Stimulated activated CD4-positive, alpha-beta T cell treated with anti-CD3 and anti-CD28 coated beads, Interleukin-4, amount 100 ng/mL, for 4 hours (primary cell): ENCODE measurements around the gene KCNJ11.
A peak's percentile ranks its signal among the peaks of the same experiment; 100 is the strongest.

Experiments
- DNase-seq, 2 experiments: peaks; one replicate each; pipeline ENCODE4 v3.0.0-alpha.2; 2020

The KCNJ11 gene

GRCh38 chr11:17389957-17390649 is 1.6 kb upstream of the KCNJ11 start:
- DNase-seq = no peak

GRCh38 chr11:17389211-17389956 is 925 bp upstream of the KCNJ11 start:
- DNase-seq = peak; percentile 71 to 83

GRCh38 chr11:17387811-17388210 is 648 bp downstream of the KCNJ11 start:
- no peak for DNase-seq

- DNase-seq = no peak
These were observed 1.2 kb downstream of the KCNJ11 start for GRCh38 chr11:17387254-17387653.

GRCh38 chr11:17386331-17387084 is 2.0 kb downstream of the KCNJ11 start:
- DNase-seq = peak in 1 of 2 experiments; percentile 35

DNA sequence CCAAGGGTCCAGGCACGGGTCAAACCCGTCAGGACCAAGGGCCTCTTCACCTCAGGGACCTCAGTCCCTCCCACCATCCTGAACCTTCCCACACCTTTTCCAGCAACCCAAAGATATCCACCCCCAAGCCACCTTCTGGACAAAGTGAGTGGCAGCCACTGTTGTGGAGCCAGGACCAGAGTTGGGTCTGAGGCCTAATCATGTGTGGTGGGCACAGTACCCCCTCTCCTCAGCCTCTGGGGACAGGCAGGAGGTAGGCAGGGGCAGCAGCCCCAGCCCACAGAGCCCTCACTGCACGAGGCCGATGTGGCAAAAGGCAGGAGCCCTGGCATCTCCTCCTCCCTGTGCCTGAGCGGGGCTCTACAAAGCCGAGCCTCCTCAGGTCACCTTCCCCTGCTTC is 2.5 kb downstream of the KCNJ11 start:
- no peak for DNase-seq

DNA sequence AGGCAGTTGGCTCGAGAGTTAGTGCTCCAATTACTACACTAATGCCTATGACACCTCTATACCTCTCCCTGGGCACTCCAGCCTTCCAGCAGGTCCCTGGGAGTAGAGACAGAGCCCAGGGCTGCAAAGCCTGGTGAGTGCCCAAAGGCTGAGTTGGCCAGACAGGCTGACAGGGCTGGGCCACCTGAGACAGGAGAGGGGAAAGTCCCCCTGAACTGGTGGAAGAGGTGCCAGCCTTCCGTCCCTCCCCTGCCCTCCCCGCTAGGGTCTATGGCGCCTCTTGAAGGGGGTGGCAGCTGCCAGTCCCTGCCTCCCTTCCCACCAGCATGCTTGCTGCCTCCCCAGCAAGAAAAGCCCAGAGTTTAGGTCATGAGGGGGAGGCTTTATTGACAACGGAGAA is 3.0 kb downstream of the KCNJ11 start:
- DNase-seq = no peak

- peak; percentile 65 to 72 for DNase-seq
These were observed 4.4 kb downstream of the KCNJ11 start for GRCh38 chr11:17384002-17384511.

- no peak for DNase-seq
These were observed 5.0 kb downstream of the KCNJ11 start for GRCh38 chr11:17383461-17383860.

GRCh38 chr11:17382046-17382728 is 6.3 kb downstream of the KCNJ11 start:
- DNase-seq = no peak

DNA sequence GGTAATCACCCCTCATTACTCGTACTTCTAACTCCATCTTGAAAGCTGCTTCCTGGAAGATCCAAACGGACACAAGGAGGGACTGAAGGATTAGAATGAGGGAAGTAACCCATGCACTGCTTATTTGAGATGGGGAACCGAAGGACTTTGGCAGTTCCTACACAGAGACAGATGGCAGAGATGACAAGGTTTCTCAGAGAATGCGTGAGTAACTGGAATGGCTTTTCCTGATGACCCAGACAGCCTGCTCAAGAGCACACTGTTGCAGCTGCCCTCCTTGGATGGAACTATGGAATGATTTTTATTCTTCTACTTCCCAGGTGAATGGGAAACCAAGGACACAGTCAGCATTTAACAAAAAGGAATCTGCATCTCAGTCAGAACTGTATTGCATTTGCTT is 7.3 kb downstream of the KCNJ11 start:
- no peak for DNase-seq

DNA sequence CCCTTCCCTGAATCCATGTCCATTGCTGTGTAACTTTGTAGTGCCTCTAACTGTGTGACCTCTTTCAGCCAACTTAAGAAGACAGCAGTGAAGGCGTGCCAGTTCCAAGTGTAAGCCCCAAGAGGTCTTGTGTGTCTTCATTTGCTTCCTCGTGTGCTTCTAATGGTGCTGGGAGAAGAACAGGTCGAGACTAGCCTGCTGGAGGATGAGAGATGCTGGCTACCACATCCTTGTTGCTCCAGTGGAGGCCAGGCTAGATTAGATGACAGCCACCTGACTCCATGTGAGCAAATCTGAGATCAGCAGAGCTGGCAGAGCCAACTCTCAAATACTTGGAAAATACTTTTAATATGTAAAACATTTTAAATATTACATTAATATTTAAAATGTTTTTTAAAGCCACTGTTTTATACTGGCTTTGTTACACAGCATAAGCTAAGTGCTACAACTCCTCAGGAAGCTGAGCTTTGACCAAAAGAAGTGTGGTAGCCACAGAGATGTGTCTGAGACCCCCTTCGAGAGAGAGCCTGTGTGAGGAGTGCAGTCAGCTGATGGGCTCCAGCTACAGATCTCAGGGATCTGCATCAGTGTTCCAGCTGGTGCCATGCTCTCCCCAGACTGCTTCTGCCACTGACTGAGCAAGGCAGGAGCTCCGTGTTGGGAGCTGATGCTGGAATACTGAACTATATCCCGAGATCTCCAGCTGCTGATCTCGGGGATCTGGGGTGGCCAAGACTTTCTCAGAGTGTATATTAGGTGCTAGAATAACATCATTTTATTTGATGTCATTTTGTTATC is 8.9 kb downstream of the KCNJ11 start:
- no peak for DNase-seq

GRCh38 chr11:17378655-17379054 is 9.8 kb downstream of the KCNJ11 start:
- DNase-seq = no peak

GRCh38 chr11:17376493-17376892 is 12.0 kb downstream of the KCNJ11 start:
- no peak for DNase-seq

GRCh38 chr11:17375547-17375946 is 12.9 kb downstream of the KCNJ11 start:
- DNase-seq = no peak

DNA sequence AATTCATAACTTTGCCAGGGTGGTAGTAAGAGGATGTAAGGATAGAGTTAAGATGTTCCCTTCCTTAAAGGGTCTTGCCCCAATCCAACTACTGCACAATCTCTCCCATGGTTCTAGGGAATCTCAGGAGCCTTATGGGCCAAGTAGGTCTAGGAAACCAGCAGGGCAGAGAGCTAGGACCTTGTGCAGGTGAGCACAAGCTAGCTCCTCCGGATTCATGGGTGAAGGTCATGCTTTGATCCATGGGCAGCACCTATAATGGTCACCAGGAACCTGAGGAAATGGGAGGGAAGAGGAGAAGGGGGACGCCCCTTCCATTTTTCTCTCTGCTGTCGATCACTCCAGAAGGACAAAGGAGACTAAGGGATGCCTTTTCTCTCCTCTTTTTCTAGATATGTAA is 16.8 kb downstream of the KCNJ11 start:
- DNase-seq = no peak

- no peak for DNase-seq
These were observed 18.7 kb downstream of the KCNJ11 start for GRCh38 chr11:17369684-17370243.

- DNase-seq = no peak
These were observed 19.4 kb downstream of the KCNJ11 start for GRCh38 chr11:17369094-17369493.

- DNase-seq = no peak
These were observed 19.9 kb downstream of the KCNJ11 start for GRCh38 chr11:17368551-17368950.

GRCh38 chr11:17366495-17366894 is 22.0 kb downstream of the KCNJ11 start:
- no peak for DNase-seq

DNA sequence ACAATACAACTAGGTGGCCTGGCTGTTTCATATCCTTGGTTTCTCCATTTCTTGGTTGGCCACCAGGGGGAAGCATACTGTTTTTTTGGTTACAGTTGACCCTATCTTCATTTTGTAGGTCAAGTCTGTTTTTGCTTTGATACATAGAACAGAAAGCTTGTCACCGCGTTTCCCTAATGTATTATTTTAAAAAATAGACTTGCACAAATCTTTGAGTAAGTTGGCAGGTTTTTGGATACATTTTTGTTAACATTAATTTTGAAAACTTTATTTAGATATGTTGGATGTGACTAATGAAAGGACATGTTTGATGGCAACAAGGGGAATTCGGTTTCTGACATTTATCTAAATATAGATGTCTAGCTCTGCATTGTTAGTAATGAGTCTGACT is 33.9 kb downstream of the KCNJ11 start:
- peak; percentile 33 to 51 for DNase-seq
